Hippocampal formation (tissue), 2 donors: Measurements from ENCODE around the gene PLCH1.
"Not testable (repeated sequence)": the region's sequence is repeated elsewhere in the genome, so short reads cannot be mapped to it uniquely, and the experiment has no call there.

ENCODE experiments used
- DNase-seq, 2 donors: peaks; one replicate each; lab custom pipeline; 2025; lab: John Stamatoyannopoulos, UW

PLCH1 gene

GRCh38 chr3:155641956-155642355 lies 102.9 kb downstream of the PLCH1 start:
- no peak for DNase-seq

GRCh38 chr3:155640098-155640497 lies 104.8 kb downstream of the PLCH1 start:
- no peak for DNase-seq

GRCh38 chr3:155639462-155640055 lies 105.3 kb downstream of the PLCH1 start:
- no peak for DNase-seq

DNA sequence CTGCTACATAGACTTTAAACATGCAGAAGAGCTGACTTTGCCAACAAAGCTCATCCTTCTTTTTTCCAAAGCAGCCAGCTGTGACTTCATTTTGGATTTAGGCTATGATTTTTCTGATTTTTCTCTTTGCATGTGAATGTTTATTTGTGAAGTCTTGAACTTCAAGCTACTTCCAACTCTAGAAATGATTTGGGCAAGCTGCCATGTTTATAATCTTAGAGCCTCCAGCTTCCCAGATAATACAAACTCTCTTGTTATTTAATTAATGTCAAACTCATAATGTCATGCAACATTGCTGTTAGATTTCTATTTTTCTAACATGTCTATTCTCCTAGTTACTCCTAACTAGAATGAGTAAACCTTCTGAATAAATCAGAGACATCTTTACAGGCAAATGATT lies 106.4 kb downstream of the PLCH1 start:
- not testable (repeated sequence) for DNase-seq

DNA sequence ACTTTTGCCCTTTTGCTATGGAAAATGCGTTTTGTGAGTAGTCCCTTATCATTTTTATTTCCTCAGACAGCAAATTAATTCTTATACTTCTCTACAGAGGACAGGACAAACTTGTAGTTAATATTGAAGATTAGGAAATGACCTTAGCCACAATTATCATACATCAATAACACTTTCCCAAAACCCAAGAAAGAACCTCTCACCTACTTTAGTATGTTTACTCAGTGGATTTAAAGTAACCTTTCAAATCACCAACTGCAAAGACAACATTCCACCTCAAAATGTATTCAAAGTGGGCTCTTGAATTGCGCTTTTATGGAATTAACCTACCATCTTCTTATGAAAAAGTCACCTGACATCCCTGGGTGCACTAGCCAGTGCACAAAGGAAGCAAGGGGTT lies 107.3 kb downstream of the PLCH1 start:
- no peak for DNase-seq

GRCh38 chr3:155635056-155635455 lies 109.8 kb downstream of the PLCH1 start:
- no peak for DNase-seq

DNA sequence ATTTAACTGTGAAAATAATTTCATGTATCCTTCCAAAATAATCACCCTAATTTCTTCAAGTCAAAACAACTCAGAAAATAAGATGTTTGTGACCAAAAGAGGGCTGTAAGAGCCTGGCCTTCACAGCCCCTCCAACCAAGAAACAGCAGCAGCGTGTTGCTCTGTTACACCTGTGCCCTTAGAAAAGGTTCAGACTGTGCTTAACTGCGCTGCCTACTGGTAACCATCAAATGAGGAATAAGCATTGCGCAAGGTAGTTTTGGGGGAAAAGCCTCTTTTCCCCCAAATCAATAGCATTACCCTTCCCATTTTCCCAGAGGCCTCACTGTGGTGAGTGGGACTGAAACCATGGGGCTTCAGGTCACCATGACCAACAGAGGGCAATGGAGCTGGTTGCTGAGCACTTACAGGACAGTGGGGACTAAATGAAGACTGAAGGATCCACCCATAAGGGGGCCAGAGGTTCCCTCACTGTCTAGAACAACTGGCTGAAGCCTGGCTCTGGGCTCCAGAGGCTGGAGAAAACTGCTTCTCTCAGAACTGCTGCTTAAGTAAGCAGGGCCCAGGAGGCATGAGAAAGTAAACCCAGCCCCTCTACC lies 110.7 kb downstream of the PLCH1 start:
- no peak for DNase-seq

DNA sequence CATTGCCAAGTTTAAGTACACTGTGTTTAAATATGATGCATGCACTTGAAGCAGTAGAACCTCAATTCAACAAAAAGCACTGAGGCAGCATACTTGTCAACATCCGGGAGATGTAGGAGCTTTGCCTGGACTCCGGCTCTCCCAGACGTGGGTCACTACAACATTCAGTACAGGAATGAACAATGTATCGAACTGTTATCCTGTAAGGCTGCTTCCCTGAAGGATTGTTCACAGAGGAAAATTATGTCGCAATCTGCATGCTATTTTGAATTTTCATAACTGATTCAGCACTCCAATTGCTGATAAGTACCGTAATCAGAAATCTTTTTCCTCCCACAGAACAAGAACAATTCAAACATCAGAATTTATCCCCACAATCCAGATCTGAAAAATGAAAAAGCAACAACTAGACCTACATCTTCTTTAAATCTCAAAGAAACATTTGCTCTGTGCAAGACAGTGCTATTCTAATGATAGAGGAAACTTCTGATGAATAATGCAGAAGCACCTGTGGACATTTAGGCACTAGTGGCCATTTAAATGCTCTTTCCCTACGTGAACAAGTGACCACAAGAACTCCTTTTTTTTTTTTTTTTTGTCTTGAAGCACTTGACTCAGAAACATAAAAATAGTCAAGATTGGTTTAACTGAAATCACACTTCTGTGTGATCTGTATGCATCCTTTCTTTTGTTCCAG lies 113.4 kb downstream of the PLCH1 start:
- no peak for DNase-seq

GRCh38 chr3:155629556-155629955 lies 115.3 kb downstream of the PLCH1 start:
- DNase-seq, result no peak

GRCh38 chr3:155629056-155629455 lies 115.8 kb downstream of the PLCH1 start:
- DNase-seq, result no peak

- DNase-seq, result not testable (repeated sequence)
These were observed 122.2 kb downstream of the PLCH1 start for GRCh38 chr3:155622647-155623046.

- not testable (repeated sequence) for DNase-seq
These were observed 124.3 kb downstream of the PLCH1 start for GRCh38 chr3:155620552-155620951.

DNA sequence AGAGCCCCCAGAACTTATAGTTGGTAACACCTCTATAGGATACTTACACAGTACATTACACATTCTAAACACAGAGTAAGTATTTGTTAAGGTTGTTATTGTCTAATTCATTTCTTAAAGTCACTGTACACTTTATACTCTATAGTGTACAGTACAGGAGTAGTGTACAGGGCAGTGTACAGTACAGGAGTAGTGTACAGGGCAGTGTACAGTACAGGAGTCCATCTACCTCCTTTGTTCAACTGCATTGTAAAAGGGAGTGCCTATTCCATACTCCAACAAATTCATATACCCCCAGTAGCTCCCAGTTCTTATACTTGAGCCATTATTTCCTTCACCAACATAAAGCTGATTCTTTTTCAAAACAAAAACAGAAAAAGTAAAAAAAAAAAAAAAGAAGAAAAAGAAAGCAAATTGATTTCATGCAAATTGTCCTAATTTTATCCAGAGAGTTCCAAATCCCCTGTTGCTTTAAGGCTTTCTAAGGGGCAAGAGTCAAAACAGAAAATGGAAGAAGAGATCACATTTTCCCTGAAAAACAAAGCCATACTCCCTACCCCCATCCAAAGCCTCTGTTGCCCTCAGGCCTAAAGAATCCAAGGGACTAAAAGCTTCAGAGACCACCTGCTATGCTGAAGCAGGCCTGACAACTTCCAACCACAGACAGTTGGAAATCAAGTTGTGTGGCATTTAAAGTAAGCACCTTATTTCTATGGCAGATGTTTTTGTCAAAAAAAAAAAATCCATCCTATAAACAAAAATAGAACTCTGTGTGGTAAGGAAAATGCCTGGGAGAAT lies 125.6 kb downstream of the PLCH1 start:
- no peak for DNase-seq

DNA sequence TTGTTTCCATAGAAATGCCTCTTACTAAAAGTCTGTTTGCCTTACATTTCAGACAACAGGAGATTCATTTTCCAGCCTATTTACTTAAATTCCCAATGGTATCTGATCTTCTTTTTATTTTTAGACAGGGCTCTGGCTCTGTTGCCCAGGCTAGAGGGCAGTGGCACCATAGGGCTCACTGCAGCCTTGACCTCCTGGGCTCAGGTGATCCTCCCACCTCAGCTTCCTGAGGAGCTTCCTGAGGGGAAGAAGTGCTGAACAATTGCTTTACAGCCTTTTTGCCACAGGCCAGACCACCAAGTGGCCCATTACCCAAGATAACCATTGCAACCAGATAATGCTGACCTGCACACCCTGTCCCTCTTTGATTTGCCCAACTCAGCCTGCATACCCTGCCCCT lies 126.3 kb downstream of the PLCH1 start:
- no peak for DNase-seq

DNA sequence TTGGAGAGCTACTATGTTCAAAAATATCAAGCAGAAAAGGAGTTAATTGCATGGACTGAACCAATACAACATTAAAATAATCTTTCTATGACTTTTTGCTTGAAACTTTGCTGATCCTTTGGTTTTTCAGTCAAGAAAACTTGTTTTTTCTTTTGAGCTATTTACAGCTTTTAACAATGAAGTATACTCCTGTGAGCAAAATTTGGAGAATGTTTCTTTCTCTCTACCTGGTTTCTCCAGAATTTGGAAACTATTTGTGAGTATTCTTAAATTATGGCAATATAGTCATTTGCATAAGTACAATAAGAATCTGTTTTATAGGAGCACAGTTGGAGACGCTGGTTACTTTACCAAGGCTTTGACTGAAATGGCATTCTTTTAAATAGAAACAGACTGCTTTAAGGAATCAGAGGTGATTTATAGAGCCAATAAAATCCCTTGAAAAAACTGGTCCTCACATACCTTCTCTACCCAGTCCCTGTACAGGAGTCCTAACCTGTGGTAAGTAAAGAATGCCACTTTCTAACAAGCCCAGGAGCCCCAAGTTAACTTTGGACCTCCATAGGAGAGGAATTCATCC lies 127.4 kb downstream of the PLCH1 start:
- DNase-seq, result no peak

DNA sequence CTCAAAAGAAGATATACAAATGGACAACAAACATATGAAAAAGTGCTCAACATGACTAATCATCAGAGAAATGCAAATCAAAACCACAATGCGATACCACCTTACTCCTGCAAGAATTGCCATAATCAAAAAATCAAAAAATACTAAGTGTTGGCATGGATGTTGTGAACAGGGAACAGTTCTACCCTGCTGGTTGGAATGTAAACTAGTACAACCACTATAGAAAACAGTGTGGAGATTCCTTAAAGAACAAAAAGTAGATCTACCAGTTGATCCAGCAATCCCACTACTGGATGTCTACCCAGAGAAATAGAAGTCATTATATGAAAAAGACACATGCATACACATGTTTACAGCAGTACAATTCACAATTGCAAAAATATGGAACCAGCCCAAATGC lies 129.7 kb downstream of the PLCH1 start:
- not testable (repeated sequence) for DNase-seq

GRCh38 chr3:155614410-155614809 lies 130.5 kb downstream of the PLCH1 start:
- not testable (repeated sequence) for DNase-seq

DNA sequence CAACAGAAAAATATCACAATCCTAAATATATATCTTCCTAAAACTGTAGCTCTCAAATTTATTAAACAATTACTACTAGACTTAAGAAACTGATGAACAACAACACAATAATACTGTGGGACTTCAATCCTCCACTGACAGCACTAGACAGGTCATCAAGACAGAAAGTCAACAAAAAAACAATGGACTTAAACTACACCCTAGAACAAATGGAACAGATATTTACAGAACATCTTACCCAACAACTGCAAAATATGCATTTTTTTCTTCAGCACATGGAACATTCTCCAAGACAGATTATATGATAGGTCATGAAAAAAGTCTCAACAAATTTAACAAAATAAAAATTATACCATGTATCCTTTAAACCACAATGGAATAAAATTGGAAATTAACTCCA lies 133.4 kb downstream of the PLCH1 start:
- no peak for DNase-seq

DNA sequence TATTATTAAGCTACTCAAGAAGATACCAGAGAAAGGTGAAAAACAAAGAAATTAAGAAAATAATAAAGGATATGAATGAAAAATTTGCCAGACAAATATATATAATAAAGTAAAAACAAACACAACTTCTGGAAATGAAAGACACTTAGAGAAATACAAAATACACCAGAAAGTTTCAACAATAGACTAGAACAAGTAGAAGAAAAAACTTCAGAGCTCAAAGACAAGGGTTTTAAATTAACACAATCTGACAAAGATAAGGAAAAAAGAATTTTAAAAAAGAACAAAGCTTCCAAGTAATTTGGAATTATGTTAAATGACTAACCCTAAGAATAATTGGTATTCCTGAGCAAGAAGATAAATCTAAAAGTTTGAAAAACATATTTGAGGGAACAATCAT lies 135.3 kb downstream of the PLCH1 start:
- DNase-seq, result no peak

GRCh38 chr3:155608228-155608920 lies 136.5 kb downstream of the PLCH1 start:
- no peak for DNase-seq

- DNase-seq, result no peak
These were observed 137.1 kb downstream of the PLCH1 start for GRCh38 chr3:155607761-155608160.

GRCh38 chr3:155605571-155605970 lies 139.3 kb downstream of the PLCH1 start:
- DNase-seq, result no peak
